HT1080 (cell line): Measurements from ENCODE around the gene TMEM40. TPM values are rescaled to one million over a fixed set of nuclear protein-coding genes. Genes with fewer than 3 reads are reported as not detected.
"Not testable (repeated sequence)": the region's sequence is repeated elsewhere in the genome, so short reads cannot be mapped to it uniquely, and the experiment has no call there.

Experiments
- DNase-seq: peaks from one replicate; pipeline ENCODE4 v3.0.0-alpha.2; 2015; ENCODE audit warnings: low read depth
- total RNA-seq: library from RNA; depleted of rRNA; stranded (reverse); fragments of >200 nt; shearing (Covaris generic); gene quantifications from 2 replicates; pipeline ENCODE4 v1.2.3, GENCODE V29; 2014

TMEM40 gene
- total RNA-seq, 1 experiment from 2014 or later = not detected

DNA sequence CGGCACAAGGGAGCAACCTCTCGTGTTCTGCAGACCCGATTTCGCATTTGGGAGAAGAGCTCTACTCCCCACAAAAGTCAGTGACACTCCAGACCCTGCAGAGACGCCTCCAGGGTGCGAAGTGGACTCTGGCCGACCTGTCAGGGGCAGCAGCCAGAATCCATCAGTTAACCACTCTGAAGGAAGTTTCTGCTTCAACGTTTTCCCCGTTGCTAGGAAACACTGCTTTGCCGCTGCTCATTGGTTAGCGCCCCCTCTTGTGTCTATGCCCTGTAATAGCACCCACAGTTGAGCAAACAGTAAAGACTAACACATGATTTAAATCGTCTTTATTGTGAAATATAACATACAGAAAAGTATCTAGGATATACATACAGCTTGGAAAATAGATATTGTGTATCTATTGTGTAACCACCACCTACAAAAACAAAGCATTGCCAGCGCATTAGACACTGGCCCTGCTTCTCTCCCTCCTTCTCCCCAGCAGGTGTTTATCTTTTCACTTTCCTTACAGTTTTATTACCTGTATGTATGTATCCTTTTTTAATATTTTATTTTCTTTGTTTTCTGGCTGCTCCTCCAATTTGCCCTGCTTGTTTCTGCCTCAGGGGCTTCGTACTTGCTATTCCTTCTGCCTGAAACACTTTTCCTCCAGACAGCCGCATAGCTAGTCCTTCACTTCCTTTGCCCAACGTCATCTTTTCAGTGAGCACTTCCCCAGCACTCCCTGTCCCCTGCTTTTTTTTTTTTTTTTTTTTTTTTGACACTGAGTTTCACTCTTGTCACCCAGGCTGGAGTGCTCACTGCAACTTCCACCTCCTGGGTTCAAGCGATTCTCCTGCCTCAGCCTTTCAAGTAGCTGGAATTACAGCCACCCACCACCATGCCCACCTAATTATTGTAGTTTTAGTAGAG lies 38.8 kb downstream of the TMEM40 start:
- peak; percentile 63 for DNase-seq

GRCh38 chr3:12719541-12719940 lies 39.5 kb downstream of the TMEM40 start:
- DNase-seq = no peak

GRCh38 chr3:12716605-12717151 lies 42.4 kb downstream of the TMEM40 start:
- DNase-seq = no peak

GRCh38 chr3:12714278-12714677 lies 44.8 kb downstream of the TMEM40 start:
- no peak for DNase-seq

- DNase-seq = no peak
These were observed 49.0 kb downstream of the TMEM40 start for GRCh38 chr3:12710062-12710461.

GRCh38 chr3:12709334-12709733 lies 49.7 kb downstream of the TMEM40 start:
- DNase-seq = no peak

GRCh38 chr3:12708584-12709192 lies 50.4 kb downstream of the TMEM40 start:
- peak; percentile 67 for DNase-seq

DNA sequence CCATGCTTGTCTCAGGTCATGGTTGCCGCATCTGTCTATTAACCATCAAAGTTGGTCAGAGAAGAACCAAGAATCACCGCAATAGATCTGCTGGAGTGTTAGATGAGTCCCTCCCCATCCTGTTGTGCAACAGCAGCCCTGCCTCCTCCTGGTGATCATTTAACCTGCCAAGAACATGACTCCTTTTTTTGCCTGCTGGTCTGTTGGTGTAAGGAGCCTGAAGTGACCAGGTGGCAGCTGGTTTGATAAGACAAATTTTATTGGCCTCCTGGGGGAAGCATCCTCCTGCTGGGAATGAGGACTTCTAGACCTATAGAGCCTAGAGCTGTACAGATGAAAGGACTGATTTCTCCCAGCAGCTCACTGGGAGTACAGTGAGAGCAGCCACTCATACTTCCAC lies 51.6 kb downstream of the TMEM40 start:
- no peak for DNase-seq

GRCh38 chr3:12706504-12707253 lies 52.4 kb downstream of the TMEM40 start:
- peak; percentile 78 for DNase-seq

DNA sequence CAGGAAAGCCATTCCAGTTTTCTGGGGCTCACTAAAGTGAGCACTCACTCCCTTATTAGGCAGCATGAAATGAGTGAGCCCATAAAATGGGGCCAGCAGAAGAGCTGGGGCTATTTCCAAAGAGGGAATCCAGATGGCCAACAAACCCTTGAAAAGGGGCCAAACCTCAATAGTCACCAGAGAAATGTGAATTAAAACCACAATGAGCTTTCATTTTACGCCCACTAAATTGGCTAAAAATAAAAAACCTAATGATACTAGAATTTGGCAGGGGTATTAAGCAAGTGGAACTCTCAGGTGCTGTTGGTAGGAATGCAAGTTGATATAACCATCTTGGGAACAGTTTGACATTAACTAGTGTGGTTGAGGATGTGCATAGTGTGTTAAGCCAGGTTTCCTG lies 53.1 kb downstream of the TMEM40 start:
- no peak for DNase-seq

GRCh38 chr3:12705374-12705926 lies 53.6 kb downstream of the TMEM40 start:
- no peak for DNase-seq

DNA sequence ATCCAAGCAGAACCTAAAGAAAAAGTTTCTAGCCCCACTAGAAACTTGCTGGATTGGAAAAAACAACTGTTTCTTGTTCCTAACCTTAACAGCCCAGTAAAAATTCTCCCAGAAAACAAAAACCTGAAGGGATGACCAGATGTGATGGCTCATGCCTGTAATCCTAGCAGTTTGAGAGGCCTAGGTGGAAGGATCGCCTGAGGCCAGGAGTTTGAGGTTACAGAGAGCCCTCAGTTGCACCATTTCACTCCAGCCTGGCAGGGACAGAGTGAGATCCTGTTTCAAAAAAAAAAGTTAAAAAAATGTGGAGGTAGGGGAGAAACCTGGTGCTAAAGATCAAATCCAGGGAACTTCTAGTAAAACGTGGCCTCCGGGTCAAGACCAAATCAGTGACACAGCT lies 56.6 kb downstream of the TMEM40 start:
- no peak for DNase-seq

GRCh38 chr3:12701601-12702000 lies 57.5 kb downstream of the TMEM40 start:
- not testable (repeated sequence) for DNase-seq

DNA sequence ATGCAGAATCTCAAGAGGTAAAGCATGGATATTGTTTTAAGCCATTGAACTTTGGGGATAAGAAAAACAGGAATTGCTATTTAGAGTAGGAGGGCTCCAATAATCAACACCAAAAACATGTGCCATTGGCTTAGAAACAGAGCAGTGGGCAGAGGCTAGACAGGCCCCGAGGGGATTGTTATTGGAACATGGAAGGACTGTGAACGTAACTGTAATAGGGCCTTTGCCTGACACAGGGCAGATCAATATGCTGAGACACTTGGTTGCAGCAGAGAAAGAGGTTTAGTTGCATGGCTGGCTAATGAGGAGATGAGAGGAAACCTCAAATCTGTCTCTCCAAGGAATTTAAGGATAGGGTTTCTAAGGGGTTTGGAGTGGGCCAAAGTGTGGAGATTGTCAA lies 58.3 kb downstream of the TMEM40 start:
- no peak for DNase-seq

DNA sequence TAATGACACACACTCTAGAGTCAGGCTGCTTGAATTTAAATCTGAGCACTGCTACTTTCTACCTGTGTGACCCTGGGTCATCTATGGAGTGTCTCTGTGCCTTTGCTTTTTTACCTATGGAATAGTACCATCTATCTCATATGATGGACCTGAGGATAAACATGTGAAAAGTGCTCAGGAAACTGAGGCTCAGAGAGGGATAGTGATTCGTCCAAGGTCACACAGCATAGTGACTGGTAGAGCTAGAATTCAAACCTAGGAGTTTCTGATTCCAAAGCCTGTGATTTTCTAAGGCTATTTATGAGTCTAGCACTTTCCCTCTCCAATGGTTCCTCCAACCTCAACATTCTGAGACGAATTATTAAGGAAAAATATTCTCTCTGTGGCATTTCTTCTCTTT lies 63.1 kb downstream of the TMEM40 start:
- no peak for DNase-seq

DNA sequence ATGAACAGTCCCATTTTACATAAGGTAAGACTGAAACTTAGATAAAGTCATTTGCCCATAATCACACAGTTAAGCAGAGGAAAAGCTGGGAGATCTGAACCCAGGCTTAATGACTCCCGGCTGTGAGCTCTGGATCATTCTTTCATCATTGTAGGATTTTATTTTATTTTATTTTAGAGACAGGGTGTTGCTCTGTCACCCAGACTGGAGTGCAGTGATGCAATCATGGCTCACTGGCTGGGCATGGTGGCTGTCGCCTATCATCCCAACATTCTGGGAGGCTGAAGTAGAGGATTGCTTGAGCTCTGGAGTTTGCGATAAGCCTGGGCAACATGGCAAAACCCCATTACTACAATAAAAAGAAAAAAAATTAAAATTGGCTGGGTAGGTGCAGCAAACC lies 63.9 kb downstream of the TMEM40 start:
- no peak for DNase-seq

GRCh38 chr3:12692444-12692843 lies 66.6 kb downstream of the TMEM40 start:
- no peak for DNase-seq

- DNase-seq = no peak
These were observed 68.9 kb downstream of the TMEM40 start for GRCh38 chr3:12689997-12690711.

GRCh38 chr3:12687948-12688347 lies 71.1 kb downstream of the TMEM40 start:
- no peak for DNase-seq

GRCh38 chr3:12686096-12686495 lies 73.0 kb downstream of the TMEM40 start:
- DNase-seq = no peak
